HG03280 (cell line): ENCODE results near the gene BTBD9.

Experiments
- ATAC-seq: cut with Tn5 transposase; IDR thresholded peaks from one replicate; pipeline ENCODE4 v1.9.1; 2021; ENCODE audit warnings: mild to moderate bottlenecking, moderate library complexity; ENCODE audit not compliant: unreplicated experiment

The BTBD9 gene

DNA sequence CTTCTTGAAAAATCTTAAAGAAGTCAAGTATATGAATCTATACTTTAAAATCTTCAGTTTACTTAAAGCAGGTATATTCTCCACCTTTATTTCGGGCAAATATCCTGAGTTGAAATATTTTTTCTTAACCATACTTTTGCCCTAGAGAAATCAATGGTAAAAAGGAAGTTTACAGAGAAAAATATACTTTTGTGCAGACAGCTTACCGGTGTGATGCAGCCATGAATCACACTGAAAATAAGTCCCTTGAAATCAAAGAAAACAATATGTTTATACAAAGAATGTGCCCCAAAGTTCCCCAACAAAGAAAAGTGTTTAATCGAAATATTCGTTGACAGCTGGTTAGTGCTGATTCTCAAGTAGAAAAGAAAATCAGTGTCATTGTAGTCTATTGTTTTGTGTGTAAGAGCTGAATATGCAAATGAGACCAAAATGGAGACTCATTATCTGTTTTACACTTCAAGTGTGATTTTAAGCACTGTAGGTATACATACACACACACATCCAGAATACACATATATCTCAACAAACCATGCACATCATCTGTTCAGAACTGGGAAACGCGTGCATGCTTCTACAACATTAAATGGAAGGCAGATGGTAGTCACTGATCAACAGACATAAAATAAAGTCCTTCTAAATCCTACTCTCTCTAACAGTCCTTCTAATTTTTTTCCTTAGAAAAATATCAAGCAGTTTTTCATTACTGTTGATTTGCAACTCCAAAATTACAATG is 73.3 kb downstream of the BTBD9 start:
- no peak for ATAC-seq

GRCh38 chr6:38564301-38564700 is 75.4 kb downstream of the BTBD9 start:
- no peak for ATAC-seq

DNA sequence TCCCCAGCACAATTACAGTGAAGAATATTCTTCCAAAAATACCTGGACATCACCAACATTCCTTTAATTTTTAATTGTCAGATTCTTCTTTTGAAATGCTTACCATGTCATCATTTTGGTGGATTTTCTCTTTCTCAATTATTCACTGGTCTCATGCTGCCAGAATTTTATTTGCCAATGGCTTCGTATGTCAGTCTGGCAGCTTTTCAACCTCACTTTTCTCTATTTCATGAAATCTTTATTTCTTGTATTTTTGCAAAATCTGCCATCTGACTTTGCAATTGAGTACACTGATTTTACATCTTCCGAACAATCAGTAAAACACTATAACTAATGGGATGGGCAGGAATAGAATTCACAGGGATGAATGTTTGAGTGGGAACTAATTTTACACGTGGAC is 84.1 kb downstream of the BTBD9 start:
- ATAC-seq: no peak

DNA sequence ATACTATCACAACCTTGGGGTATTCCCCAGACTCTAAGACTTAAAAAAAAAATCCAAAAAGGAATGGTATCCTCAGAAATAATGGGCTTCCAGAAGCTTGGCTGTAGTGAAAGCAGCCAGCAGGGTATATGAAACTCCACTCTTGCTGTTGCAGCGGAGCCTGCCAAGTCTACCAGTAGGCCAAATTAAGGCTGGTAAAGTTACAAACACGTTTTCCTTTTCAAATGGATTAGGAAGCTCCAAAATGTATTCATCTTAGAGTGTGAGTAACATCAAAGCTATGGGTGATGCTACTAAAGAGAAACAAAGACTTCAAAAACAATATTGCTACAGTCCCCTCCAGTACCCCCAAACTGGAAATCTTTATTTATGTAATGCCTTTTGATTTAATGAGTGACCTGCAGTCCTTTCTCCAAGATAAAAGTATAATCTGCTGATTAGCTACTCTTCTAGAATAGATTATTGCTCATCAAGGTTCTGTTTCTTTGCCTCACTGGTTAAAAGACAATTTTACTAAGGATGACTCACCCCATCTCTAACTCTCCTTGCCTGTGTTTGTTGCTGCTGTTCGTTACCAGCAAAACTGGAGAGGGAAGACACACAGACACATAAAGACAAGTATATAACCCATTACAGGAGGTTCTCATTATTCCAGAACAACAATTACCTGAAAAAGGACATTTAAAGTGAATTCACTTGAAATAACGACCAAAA is 84.9 kb downstream of the BTBD9 start:
- ATAC-seq: no peak

DNA sequence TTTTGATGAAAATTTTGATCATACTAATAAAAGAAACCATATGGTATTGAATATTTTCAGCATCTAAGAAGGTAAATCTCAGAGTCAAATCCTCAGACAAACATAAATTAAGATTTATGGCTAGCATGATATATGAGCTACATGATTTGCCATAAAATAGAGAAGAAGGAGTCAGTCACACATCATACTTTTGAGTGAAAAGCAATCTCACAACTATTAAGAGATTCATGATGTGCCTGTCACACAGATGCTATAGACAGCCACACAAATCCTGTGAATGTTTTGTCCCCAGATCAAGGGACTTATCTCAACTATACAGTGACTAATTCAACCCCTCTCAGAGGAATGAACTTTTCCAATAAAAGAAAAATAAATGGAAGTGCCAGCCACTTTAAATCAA is 85.7 kb downstream of the BTBD9 start:
- ATAC-seq: no peak

DNA sequence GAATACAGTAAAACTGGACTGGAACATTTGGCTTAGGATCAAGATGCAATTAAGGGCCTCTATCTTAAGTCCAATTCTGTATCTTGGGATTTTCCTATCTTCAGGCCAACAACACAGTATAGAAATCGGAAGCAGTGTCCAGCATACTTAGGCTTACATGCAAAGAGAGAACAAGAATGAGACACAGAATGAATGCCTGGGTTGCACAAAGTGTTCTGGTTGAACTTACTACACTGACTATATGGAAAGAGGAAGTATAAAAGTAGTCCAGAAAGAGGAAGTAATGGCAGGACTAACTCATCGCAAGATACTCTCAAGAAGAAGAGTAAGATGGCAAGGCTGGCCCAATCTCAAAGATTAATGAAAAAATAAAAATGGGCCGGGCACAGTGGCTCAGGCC is 87.6 kb downstream of the BTBD9 start:
- no peak for ATAC-seq

- no peak for ATAC-seq
Measured at GRCh38 chr6:38549795-38550194, 89.9 kb downstream of the BTBD9 start.

- ATAC-seq: no peak
Measured at GRCh38 chr6:38549180-38549579, 90.5 kb downstream of the BTBD9 start.

- no peak for ATAC-seq
Measured at GRCh38 chr6:38543022-38543421, 96.7 kb downstream of the BTBD9 start.

- no peak for ATAC-seq
Measured at GRCh38 chr6:38542031-38542430, 97.7 kb downstream of the BTBD9 start.

GRCh38 chr6:38533064-38533463 is 106.7 kb downstream of the BTBD9 start:
- ATAC-seq: no peak

DNA sequence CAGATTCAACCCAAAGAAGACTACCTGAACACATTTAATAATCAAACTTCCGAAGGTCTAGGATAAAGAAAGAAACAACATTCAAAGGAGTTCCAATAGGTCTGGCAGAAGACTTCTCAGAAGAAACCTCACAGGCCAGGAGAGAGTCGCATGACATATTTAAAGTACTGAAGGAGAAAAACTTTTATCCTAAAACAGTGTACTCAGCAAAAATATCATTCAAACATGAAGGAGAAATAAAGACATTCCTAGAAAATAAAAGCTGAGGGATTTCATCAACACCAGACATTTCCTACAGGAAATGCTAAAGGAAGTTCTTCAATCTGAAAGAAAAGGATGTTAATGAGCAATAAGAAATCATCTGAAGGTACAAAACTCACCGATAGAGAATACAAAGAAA is 108.6 kb downstream of the BTBD9 start:
- ATAC-seq: no peak

DNA sequence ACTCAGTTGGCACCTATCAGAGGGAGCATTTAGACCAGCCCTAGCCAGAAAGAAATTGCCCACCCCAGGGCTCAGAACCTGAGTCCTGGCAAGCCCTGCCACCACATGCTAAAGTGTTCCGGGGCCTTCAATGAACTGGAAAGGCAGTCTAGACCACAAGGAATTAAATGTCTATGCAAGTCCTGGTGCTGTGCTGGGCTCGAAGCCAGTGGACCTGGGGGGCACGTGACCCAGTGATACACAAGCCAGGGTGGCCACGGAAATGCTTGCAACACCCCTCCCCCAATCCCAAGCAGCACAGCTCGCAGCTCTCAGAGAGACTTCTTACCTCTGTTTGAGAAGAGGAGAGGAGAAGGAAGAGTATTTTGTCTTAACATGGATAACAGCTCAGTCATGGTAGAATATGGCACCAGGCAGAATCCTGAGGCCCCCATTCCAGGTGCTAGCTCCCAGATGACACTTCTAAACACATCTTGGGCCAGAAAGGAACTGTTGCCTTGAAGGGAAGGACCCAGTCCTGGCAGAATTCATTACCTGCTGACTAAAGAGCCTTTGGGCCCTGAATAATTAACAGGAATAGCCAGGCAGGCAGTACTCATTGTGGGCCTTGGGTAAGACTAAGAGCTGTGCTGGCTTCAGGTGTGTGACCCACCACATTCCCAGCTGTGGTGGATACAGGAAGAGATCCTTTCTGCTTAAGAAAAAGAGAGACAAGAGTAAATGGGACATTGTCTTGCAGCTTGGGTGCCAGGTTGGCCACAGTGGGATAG is 111.3 kb downstream of the BTBD9 start:
- no peak for ATAC-seq

DNA sequence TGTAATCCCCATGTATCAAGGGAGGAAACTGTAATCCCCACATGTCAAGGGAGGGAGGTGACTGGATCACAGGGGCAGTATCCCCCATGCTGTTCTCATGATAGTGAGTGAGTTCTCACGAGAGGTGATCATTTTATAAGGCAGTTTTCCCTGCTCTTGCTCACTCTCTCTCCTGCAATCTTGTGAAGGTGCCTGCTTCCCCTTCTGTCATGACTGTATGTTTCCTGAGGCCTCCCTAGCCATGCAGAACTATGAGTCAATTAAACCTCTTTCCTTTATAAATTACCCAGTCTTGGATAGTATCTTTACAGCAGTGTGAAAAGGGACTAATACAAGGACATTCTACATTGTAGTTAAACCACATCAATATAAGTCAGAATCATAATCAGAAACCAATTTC is 112.4 kb downstream of the BTBD9 start:
- no peak for ATAC-seq

- ATAC-seq: no peak
Measured at GRCh38 chr6:38525888-38526287, 113.8 kb downstream of the BTBD9 start.

- no peak for ATAC-seq
Measured at GRCh38 chr6:38524436-38525145, 115.1 kb downstream of the BTBD9 start.

GRCh38 chr6:38522322-38522721 is 117.4 kb downstream of the BTBD9 start:
- no peak for ATAC-seq

GRCh38 chr6:38518511-38519304 is 121.0 kb downstream of the BTBD9 start:
- ATAC-seq: no peak

- no peak for ATAC-seq
Measured at GRCh38 chr6:38517005-38517404, 122.7 kb downstream of the BTBD9 start.

DNA sequence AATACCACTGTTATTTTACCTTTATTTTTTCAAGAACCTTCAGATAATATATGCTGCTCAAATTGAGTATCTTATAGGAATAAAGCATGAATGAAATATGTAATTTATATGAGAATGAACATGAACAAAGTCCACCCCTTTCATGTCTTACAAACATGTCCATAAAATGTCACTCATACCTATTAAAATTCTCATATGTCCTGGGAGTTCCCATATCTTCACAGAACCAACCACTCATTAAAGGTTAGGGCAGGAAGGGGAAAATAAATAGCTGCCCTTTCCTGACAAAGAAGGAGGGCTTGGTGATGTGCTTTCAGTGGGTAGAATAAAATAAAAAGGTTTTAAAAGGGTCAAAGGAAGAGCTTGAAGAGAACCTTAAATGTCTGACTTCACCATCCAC is 125.3 kb downstream of the BTBD9 start:
- ATAC-seq: no peak
